Hepatocyte (in vitro differentiated cells): ENCODE results near the gene AKAP6.

Source experiments
- EZH2 ChIP-seq: fragments of 200-600 bp; sonication (generic); IDR thresholded peaks from 2 replicates; pipeline ENCODE4 v1.6.1; 2016; ENCODE audit warnings: antibody characterized with exemption, mild to moderate bottlenecking, borderline replicate concordance
- EZH2phosphoT487 ChIP-seq: fragments of 200-600 bp; sonication (generic); IDR thresholded peaks from one replicate; pipeline ENCODE4 v1.6.1; 2018; ENCODE audit warnings: antibody characterized with exemption, mild to moderate bottlenecking, low read depth, moderate library complexity; ENCODE audit not compliant: unreplicated experiment, severe bottlenecking
- TF ChIP-seq, protein P1 (sequence below): fragments of 200-600 bp; sonication (generic); IDR thresholded peaks from 2 replicates; pipeline ENCODE4 v1.5.1; 2016; ENCODE audit warnings: antibody characterized with exemption, mild to moderate bottlenecking; ENCODE audit not compliant: poor library complexity

DNA sequence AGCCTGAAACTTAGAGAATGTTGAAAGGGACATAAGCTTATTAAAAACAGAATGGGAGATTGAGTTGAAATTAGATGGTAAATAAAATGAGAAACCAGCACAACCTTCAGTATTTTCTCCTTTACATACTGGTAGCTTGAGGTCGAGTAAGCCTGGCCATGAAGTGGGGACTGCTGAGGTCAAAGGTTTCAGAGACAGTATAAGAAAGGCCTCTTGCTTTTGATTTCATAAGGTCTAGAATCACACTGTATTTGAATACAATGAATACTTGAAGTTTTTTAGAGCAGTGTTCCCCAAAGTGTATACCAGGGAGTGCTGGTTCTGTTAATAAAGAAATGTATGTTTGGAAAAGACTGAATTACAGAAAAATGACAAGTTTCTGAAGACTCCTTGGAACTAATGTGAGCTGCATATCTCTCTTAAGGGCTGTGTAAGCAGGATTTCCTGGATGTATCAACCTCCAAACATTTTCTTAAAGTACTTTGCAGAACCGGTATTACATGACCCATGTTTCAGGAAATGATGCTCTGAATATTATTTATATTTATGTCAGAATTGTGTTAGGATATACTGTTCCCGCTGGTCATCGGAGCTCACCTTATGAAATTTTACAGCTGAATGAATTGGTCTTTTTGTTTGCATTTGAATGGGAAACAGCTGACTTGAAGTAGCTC lies 85.0 kb downstream of the AKAP6 start:
- no peak for TF ChIP-seq EZH2phosphoT487
- TF ChIP-seq, protein P1, sequence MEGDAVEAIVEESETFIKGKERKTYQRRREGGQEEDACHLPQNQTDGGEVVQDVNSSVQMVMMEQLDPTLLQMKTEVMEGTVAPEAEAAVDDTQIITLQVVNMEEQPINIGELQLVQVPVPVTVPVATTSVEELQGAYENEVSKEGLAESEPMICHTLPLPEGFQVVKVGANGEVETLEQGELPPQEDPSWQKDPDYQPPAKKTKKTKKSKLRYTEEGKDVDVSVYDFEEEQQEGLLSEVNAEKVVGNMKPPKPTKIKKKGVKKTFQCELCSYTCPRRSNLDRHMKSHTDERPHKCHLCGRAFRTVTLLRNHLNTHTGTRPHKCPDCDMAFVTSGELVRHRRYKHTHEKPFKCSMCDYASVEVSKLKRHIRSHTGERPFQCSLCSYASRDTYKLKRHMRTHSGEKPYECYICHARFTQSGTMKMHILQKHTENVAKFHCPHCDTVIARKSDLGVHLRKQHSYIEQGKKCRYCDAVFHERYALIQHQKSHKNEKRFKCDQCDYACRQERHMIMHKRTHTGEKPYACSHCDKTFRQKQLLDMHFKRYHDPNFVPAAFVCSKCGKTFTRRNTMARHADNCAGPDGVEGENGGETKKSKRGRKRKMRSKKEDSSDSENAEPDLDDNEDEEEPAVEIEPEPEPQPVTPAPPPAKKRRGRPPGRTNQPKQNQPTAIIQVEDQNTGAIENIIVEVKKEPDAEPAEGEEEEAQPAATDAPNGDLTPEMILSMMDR: no peak
- TF ChIP-seq EZH2: no peak
